ENCODE results near the gene SLC25A29. TPM values are rescaled to one million over a fixed set of nuclear protein-coding genes. Genes with fewer than 3 reads are reported as not detected.

Gene SLC25A29
- polyA plus RNA-seq, 1 donor (not counting 4 experiments of a cell fraction or from before 2014, with no cell fraction given) = 16.3 TPM

- Histone ChIP-seq H3K9me1 (ENCODE audit: control insufficient read depth, extremely low read depth, insufficient read depth, low read length) (no peaks in the 10 kb centered on the region), H3K36me3 (ENCODE audit: control insufficient read depth in 2 of 2, extremely low read depth in 1 of 2, insufficient read depth in 2 of 2, low read length in 2 of 2) (peaks cover 3 to 10% of the 10 kb centered on the region in 2 experiments), H4K20me1 (ENCODE audit: control insufficient read depth, extremely low read depth, insufficient read depth, low read length) (no peaks in the 10 kb centered on the region), H3K27me3 (ENCODE audit: control insufficient read depth, extremely low read depth, insufficient read depth, low read length) (no peaks in the 10 kb centered on the region), H3K27ac (ENCODE audit: control insufficient read depth, insufficient read depth, low read length) (no peak overlapping the region), H3K9ac (ENCODE audit: control insufficient read depth, extremely low read depth, insufficient read depth, low read length) (no peak overlapping the region), H3K9me3 (ENCODE audit: control insufficient read depth, low read depth, low read length) (no peaks in the 10 kb centered on the region), H3K4me3 (ENCODE audit: control insufficient read depth in 2 of 3, extremely low read depth in 1 of 3, insufficient read depth in 2 of 3, low read depth in 1 of 3, low read length in 3 of 3) (no peak overlapping the region), H3K4me1 (ENCODE audit: control insufficient read depth, extremely low read depth, insufficient read depth, low read length) (no peaks in the 10 kb centered on the region), H3K79me2 (ENCODE audit: control insufficient read depth, insufficient read depth, low read length) (no peaks in the 10 kb centered on the region), H2AFZ (ENCODE audit: control insufficient read depth, low read length) (no peak overlapping the region), H3K4me2 (ENCODE audit: control insufficient read depth, extremely low read depth, insufficient read depth, low read depth, low read length) (no peak overlapping the region)
- dilution Hi-C loops (cut with MboI; ENCODE audit: extremely low pct_ligation_motif_present, low sequenced_read_pairs) = no loop called here
- TF ChIP-seq EZH2 (IDR thresholded peaks at IDR 0.05; ENCODE audit: low read length) (no peak), CTCF (optimal IDR thresholded peaks at IDR 0.05 in 1 of 3, IDR thresholded peaks at IDR 0.05 in 1 of 3, conservative IDR thresholded peaks at IDR 0.05 in 1 of 3; ENCODE audit: extremely low read depth in 1 of 3, insufficient read depth in 2 of 3, low read length in 3 of 3) (no peak)
- DNase-seq (ENCODE audit: low read depth, low spot score) = no peak
- no peak for FAIRE-seq
Measured at GRCh38 chr14:100330388-100330931, 24.2 kb upstream of the SLC25A29 start.

- Histone ChIP-seq H2AFZ (ENCODE audit: control insufficient read depth, low read length) (no peak overlapping the region), H3K36me3 (ENCODE audit: control insufficient read depth in 2 of 2, extremely low read depth in 1 of 2, insufficient read depth in 2 of 2, low read length in 2 of 2) (peaks cover 3 to 7% of the 10 kb centered on the region in 2 experiments), H3K4me3 (ENCODE audit: control insufficient read depth in 2 of 3, extremely low read depth in 1 of 3, insufficient read depth in 2 of 3, low read depth in 1 of 3, low read length in 3 of 3) (no peak overlapping the region), H3K27me3 (ENCODE audit: control insufficient read depth, extremely low read depth, insufficient read depth, low read length) (peaks cover 1% of the 10 kb centered on the region), H3K9me3 (ENCODE audit: control insufficient read depth, low read depth, low read length) (no peaks in the 10 kb centered on the region), H3K27ac (ENCODE audit: control insufficient read depth, insufficient read depth, low read length) (no peak overlapping the region), H3K9ac (ENCODE audit: control insufficient read depth, extremely low read depth, insufficient read depth, low read length) (no peak overlapping the region), H3K79me2 (ENCODE audit: control insufficient read depth, insufficient read depth, low read length) (no peaks in the 10 kb centered on the region), H4K20me1 (ENCODE audit: control insufficient read depth, extremely low read depth, insufficient read depth, low read length) (no peaks in the 10 kb centered on the region), H3K4me1 (ENCODE audit: control insufficient read depth, extremely low read depth, insufficient read depth, low read length) (no peaks in the 10 kb centered on the region), H3K9me1 (ENCODE audit: control insufficient read depth, extremely low read depth, insufficient read depth, low read length) (no peaks in the 10 kb centered on the region), H3K4me2 (ENCODE audit: control insufficient read depth, extremely low read depth, insufficient read depth, low read depth, low read length) (no peak overlapping the region)
- dilution Hi-C loops (cut with MboI; ENCODE audit: extremely low pct_ligation_motif_present, low sequenced_read_pairs) = no loop called here
- TF ChIP-seq CTCF (optimal IDR thresholded peaks at IDR 0.05 in 1 of 3, IDR thresholded peaks at IDR 0.05 in 1 of 3, conservative IDR thresholded peaks at IDR 0.05 in 1 of 3; ENCODE audit: extremely low read depth in 1 of 3, insufficient read depth in 2 of 3, low read length in 3 of 3) (no peak), EZH2 (IDR thresholded peaks at IDR 0.05; ENCODE audit: low read length) (no peak)
- DNase-seq (ENCODE audit: low read depth, low spot score) = no peak
- no peak for FAIRE-seq
Measured at GRCh38 chr14:100330007-100330344, 23.7 kb upstream of the SLC25A29 start.
